ENCODE results near the gene ZFAND3. TPM values are rescaled to one million over a fixed set of nuclear protein-coding genes. Genes with fewer than 3 reads are reported as not detected.

The ZFAND3 gene
- total RNA-seq, 2 donors from 2014 or later, result 53.8 to 69.3 TPM

GRCh38 chr6:38193481-38194281 is 374.2 kb downstream of the ZFAND3 start:
- peak; percentile 68 for DNase-seq (ENCODE audit: low spot score)
- intact Hi-C loops (cut with DNase I), result no loop called here

- intact Hi-C loops (cut with DNase I), result no loop called here
- peak; percentile 17 for DNase-seq (ENCODE audit: low spot score)
Measured at GRCh38 chr6:38194282-38194572, 374.7 kb downstream of the ZFAND3 start.

GRCh38 chr6:38194589-38194988 is 375.1 kb downstream of the ZFAND3 start:
- no peak for DNase-seq (ENCODE audit: low spot score)
- intact Hi-C loops (cut with DNase I), result no loop called here

- no peak for DNase-seq (ENCODE audit: low spot score)
- intact Hi-C loops (cut with DNase I), result no loop called here
Measured at GRCh38 chr6:38195113-38195635, 375.6 kb downstream of the ZFAND3 start.

GRCh38 chr6:38198219-38198618 is 378.7 kb downstream of the ZFAND3 start:
- intact Hi-C loops (cut with DNase I), result no loop called here
- no peak for DNase-seq (ENCODE audit: low spot score)

Other genes with a start within 250 kb of the ZFAND3 start
- 1 to 10 TPM; 3.5 to 7.6 TPM for gene MDGA1, start 121.8 kb upstream of the ZFAND3 start, total RNA-seq

Data from posterior vena cava (tissue), 2 donors.